ENCODE data around the gene IFT25. TPM values are rescaled to one million over a fixed set of nuclear protein-coding genes. Genes with fewer than 3 reads are reported as not detected.

The IFT25 gene
- total RNA-seq, 4 donors from 2014 or later = 15.5 to 39.9 (median 26.8) TPM

GRCh38 chr1:53966794-53967193 is 21.3 kb upstream of the IFT25 start:
- H3K36me3 ChIP-seq = peaks cover 0 to 94% (median 16%) of the 10 kb centered on the region in 3 donors
- H3K27ac ChIP-seq = peak overlapping the region in 1 of 4 donors; percentile 15
- DNase-seq (ENCODE audit: low spot score in 2 of 2) = no peak
- H3K9me3 ChIP-seq = no peaks in the 10 kb centered on the region
- WGBS, 2 donors = 66 to 75% methylated on average over 3 of the region's 3 CpGs
- TF ChIP-seq POLR2A (IDR thresholded peaks at IDR 0.05) (no peak), EP300 (IDR thresholded peaks at IDR 0.05) (no peak)
- TF ChIP-seq, protein P1, sequence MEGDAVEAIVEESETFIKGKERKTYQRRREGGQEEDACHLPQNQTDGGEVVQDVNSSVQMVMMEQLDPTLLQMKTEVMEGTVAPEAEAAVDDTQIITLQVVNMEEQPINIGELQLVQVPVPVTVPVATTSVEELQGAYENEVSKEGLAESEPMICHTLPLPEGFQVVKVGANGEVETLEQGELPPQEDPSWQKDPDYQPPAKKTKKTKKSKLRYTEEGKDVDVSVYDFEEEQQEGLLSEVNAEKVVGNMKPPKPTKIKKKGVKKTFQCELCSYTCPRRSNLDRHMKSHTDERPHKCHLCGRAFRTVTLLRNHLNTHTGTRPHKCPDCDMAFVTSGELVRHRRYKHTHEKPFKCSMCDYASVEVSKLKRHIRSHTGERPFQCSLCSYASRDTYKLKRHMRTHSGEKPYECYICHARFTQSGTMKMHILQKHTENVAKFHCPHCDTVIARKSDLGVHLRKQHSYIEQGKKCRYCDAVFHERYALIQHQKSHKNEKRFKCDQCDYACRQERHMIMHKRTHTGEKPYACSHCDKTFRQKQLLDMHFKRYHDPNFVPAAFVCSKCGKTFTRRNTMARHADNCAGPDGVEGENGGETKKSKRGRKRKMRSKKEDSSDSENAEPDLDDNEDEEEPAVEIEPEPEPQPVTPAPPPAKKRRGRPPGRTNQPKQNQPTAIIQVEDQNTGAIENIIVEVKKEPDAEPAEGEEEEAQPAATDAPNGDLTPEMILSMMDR (IDR thresholded peaks at IDR 0.05) = no peak
- H3K4me1 ChIP-seq = no peaks in the 10 kb centered on the region
- no peaks in the 10 kb centered on the region for H3K27me3 ChIP-seq
- no peak overlapping the region for H3K4me3 ChIP-seq

- Histone ChIP-seq H3K9me3 (no peaks in the 10 kb centered on the region), H3K27ac (no peak overlapping the region), H3K4me1 (no peaks in the 10 kb centered on the region), H3K27me3 (no peaks in the 10 kb centered on the region), H3K4me3 (no peak overlapping the region), H3K36me3 (peaks cover 3 to 88% (median 16%) of the 10 kb centered on the region in 3 donors)
- 71 to 75% methylated on average over 5 of the region's 5 CpGs for WGBS, 2 donors
- no peak for DNase-seq (ENCODE audit: low spot score in 2 of 2)
- no peak for TF ChIP-seq EP300 (IDR thresholded peaks at IDR 0.05)
- TF ChIP-seq POLR2A (IDR thresholded peaks at IDR 0.05) = no peak
- TF ChIP-seq, protein P1 (IDR thresholded peaks at IDR 0.05) = no peak
Observed at GRCh38 chr1:53964109-53964508, 18.6 kb upstream of the IFT25 start.

- Histone ChIP-seq H3K4me1 (no peaks in the 10 kb centered on the region), H3K27ac (no peak overlapping the region), H3K27me3 (no peaks in the 10 kb centered on the region), H3K36me3 (peaks cover 3 to 86% (median 16%) of the 10 kb centered on the region in 3 donors), H3K9me3 (no peaks in the 10 kb centered on the region), H3K4me3 (no peak overlapping the region)
- DNase-seq (ENCODE audit: low spot score in 2 of 2) = no peak
- WGBS, 2 donors = 83 to 85% methylated on average over 4 of the region's 4 CpGs
- TF ChIP-seq, protein P1 (IDR thresholded peaks at IDR 0.05) = no peak
- TF ChIP-seq POLR2A (IDR thresholded peaks at IDR 0.05) = no peak
- no peak for TF ChIP-seq EP300 (IDR thresholded peaks at IDR 0.05)
Observed at GRCh38 chr1:53963460-53963859, 18.0 kb upstream of the IFT25 start.

DNA sequence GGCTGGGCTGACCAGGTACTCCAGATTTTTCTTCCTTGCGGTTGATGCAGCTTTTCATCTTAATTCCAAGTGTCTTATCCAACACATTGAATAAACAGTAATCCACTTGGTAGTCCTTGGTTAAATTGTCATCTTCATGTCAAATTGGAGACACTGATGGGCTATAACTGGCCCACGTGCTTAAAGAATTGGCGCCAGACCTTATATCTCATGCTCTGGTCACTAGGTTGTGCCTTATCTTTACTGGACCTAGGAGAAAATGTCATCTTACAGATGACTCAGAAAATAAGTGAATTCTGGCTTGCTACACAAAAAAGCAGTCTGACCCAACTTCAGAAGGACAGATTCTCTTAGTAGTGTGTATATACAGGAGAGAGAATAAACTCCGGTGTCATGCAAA is 16.9 kb upstream of the IFT25 start:
- Histone ChIP-seq H3K27ac (no peak overlapping the region), H3K27me3 (no peaks in the 10 kb centered on the region), H3K4me1 (peaks cover 0 to 8% (median 0%) of the 10 kb centered on the region in 4 donors), H3K4me3 (no peak overlapping the region), H3K9me3 (no peaks in the 10 kb centered on the region), H3K36me3 (peaks cover 3 to 82% (median 16%) of the 10 kb centered on the region in 3 donors)
- no peak for DNase-seq (ENCODE audit: low spot score in 2 of 2)
- TF ChIP-seq POLR2A (IDR thresholded peaks at IDR 0.05) = no peak
- no peak for TF ChIP-seq EP300 (IDR thresholded peaks at IDR 0.05)
- TF ChIP-seq, protein P1 (IDR thresholded peaks at IDR 0.05) = no peak
- WGBS, 2 donors = 90 to 95% methylated on average over 4 of the region's 4 CpGs

GRCh38 chr1:53959664-53960250 is 14.3 kb upstream of the IFT25 start:
- TF ChIP-seq POLR2A (IDR thresholded peaks at IDR 0.05) (no peak), EP300 (IDR thresholded peaks at IDR 0.05) (no peak)
- TF ChIP-seq, protein P1 (IDR thresholded peaks at IDR 0.05) = peak in 4 of 5 experiments; percentile 25 to 50 (median 30)
- peaks cover 0 to 25% (median 3%) of the 10 kb centered on the region in 4 donors for H3K4me1 ChIP-seq
- no peaks in the 10 kb centered on the region for H3K27me3 ChIP-seq
- H3K9me3 ChIP-seq = no peaks in the 10 kb centered on the region
- H3K27ac ChIP-seq = no peak overlapping the region
- H3K4me3 ChIP-seq = no peak overlapping the region
- DNase-seq (ENCODE audit: low spot score in 2 of 2) = peak in 1 of 2 donors; percentile 44
- H3K36me3 ChIP-seq = peaks cover 3 to 75% (median 16%) of the 10 kb centered on the region in 3 donors

Data from tibial nerve (tissue), 4 donors.